IPS-20b (cell line): ENCODE results near the gene KRTAP5-9.

ENCODE experiments used
- H3K27ac ChIP-seq: one replicate; pipeline ENCODE4 v1.5.1; 2013; ENCODE audit warnings: low read length
- H3K27me3 ChIP-seq: 2 replicates; pipeline ENCODE4 v1.6.1; 2013; ENCODE audit warnings: mild to moderate bottlenecking, low read length, inconsistent platforms; ENCODE audit not compliant: insufficient read depth
- H3K36me3 ChIP-seq: 2 replicates; pipeline ENCODE4 v1.6.1; 2013; ENCODE audit warnings: low read depth, mild to moderate bottlenecking, inconsistent platforms, low read length, moderate library complexity; ENCODE audit not compliant: insufficient read depth
- H3K4me1 ChIP-seq: 2 replicates; pipeline ENCODE4 v1.6.1; 2013; ENCODE audit warnings: mild to moderate bottlenecking, control low read depth, inconsistent platforms, low read length, moderate library complexity; ENCODE audit not compliant: insufficient read depth
- H3K4me3 ChIP-seq: 2 replicates; pipeline ENCODE4 v1.5.1; 2013; ENCODE audit warnings: mild to moderate bottlenecking, low read length, inconsistent platforms
- H3K9ac ChIP-seq: 2 replicates; pipeline ENCODE4 v1.6.1; 2013; ENCODE audit warnings: low read depth, mild to moderate bottlenecking, inconsistent platforms, low read length, moderate library complexity
- H3K9me3 ChIP-seq: 2 replicates; pipeline ENCODE4 v1.6.1; 2013; ENCODE audit warnings: mild to moderate bottlenecking, low read depth, low read length, inconsistent platforms; ENCODE audit not compliant: insufficient read depth

Gene KRTAP5-9

GRCh38 chr11:71545405-71545966 is 2.7 kb upstream of the KRTAP5-9 start:
- Histone ChIP-seq H3K27ac (no peak overlapping the region), H3K36me3 (no peaks in the 10 kb centered on the region), H3K4me1 (peaks cover 7% of the 10 kb centered on the region; the same call in 1 of the 2 replicates), H3K9me3 (peaks cover 9% of the 10 kb centered on the region), H3K9ac (no peak overlapping the region), H3K4me3 (no peak overlapping the region), H3K27me3 (no peaks in the 10 kb centered on the region; the same call in 1 of the 2 replicates)

- Histone ChIP-seq H3K4me1 (peaks cover 7% of the 10 kb centered on the region; the same call in 1 of the 2 replicates), H3K27me3 (no peaks in the 10 kb centered on the region), H3K4me3 (no peak overlapping the region), H3K9me3 (no peaks in the 10 kb centered on the region), H3K9ac (no peak overlapping the region), H3K27ac (no peak overlapping the region), H3K36me3 (no peaks in the 10 kb centered on the region)
Observed at GRCh38 chr11:71548716-71549151, 514 bp downstream of the KRTAP5-9 start.

- H3K27me3 ChIP-seq: no peaks in the 10 kb centered on the region
- no peaks in the 10 kb centered on the region; the same call in 1 of the 2 replicates for H3K4me1 ChIP-seq
- H3K4me3 ChIP-seq: no peak overlapping the region
- no peaks in the 10 kb centered on the region for H3K36me3 ChIP-seq
- H3K9me3 ChIP-seq: no peaks in the 10 kb centered on the region
- H3K27ac ChIP-seq: no peak overlapping the region
- H3K9ac ChIP-seq: no peak overlapping the region
Observed at GRCh38 chr11:71551711-71552110, 3.5 kb downstream of the KRTAP5-9 start.

- no peaks in the 10 kb centered on the region for H3K27me3 ChIP-seq
- no peak overlapping the region for H3K4me3 ChIP-seq
- no peak overlapping the region for H3K9ac ChIP-seq
- no peak overlapping the region for H3K27ac ChIP-seq
- H3K4me1 ChIP-seq: no peaks in the 10 kb centered on the region; the same call in 1 of the 2 replicates
- H3K9me3 ChIP-seq: no peaks in the 10 kb centered on the region
- no peaks in the 10 kb centered on the region for H3K36me3 ChIP-seq
Observed at GRCh38 chr11:71554996-71555395, 6.8 kb downstream of the KRTAP5-9 start.

- H3K9me3 ChIP-seq: no peaks in the 10 kb centered on the region
- H3K4me3 ChIP-seq: no peak overlapping the region
- H3K27ac ChIP-seq: no peak overlapping the region
- no peaks in the 10 kb centered on the region for H3K36me3 ChIP-seq
- no peaks in the 10 kb centered on the region for H3K27me3 ChIP-seq
- no peak overlapping the region for H3K9ac ChIP-seq
- H3K4me1 ChIP-seq: no peaks in the 10 kb centered on the region; the same call in 1 of the 2 replicates
Observed at GRCh38 chr11:71555508-71555907, 7.3 kb downstream of the KRTAP5-9 start.

- Histone ChIP-seq H3K4me1 (no peaks in the 10 kb centered on the region), H3K36me3 (no peaks in the 10 kb centered on the region), H3K27ac (no peak overlapping the region), H3K9ac (no peak overlapping the region), H3K4me3 (no peak overlapping the region), H3K9me3 (no peaks in the 10 kb centered on the region), H3K27me3 (no peaks in the 10 kb centered on the region)
Observed at GRCh38 chr11:71556018-71556417, 7.8 kb downstream of the KRTAP5-9 start.

- Histone ChIP-seq H3K9ac (no peak overlapping the region), H3K9me3 (no peaks in the 10 kb centered on the region), H3K36me3 (no peaks in the 10 kb centered on the region), H3K27ac (no peak overlapping the region), H3K27me3 (no peaks in the 10 kb centered on the region), H3K4me3 (no peak overlapping the region), H3K4me1 (no peaks in the 10 kb centered on the region)
Observed at GRCh38 chr11:71557257-71557656, 9.0 kb downstream of the KRTAP5-9 start.

- Histone ChIP-seq H3K27ac (no peak overlapping the region), H3K4me1 (peaks cover 2% of the 10 kb centered on the region; the same call in 1 of the 2 replicates), H3K36me3 (no peaks in the 10 kb centered on the region), H3K4me3 (no peak overlapping the region), H3K27me3 (no peaks in the 10 kb centered on the region), H3K9ac (no peak overlapping the region), H3K9me3 (no peaks in the 10 kb centered on the region)
Observed at GRCh38 chr11:71558996-71559395, 10.8 kb downstream of the KRTAP5-9 start.

GRCh38 chr11:71562120-71562519 is 13.9 kb downstream of the KRTAP5-9 start:
- no peaks in the 10 kb centered on the region for H3K9me3 ChIP-seq
- no peak overlapping the region for H3K9ac ChIP-seq
- no peak overlapping the region for H3K27ac ChIP-seq
- no peaks in the 10 kb centered on the region for H3K27me3 ChIP-seq
- H3K4me1 ChIP-seq: peaks cover 3% of the 10 kb centered on the region; the same call in 1 of the 2 replicates
- no peaks in the 10 kb centered on the region for H3K36me3 ChIP-seq
- no peak overlapping the region for H3K4me3 ChIP-seq

- no peak overlapping the region for H3K27ac ChIP-seq
- H3K9me3 ChIP-seq: no peaks in the 10 kb centered on the region
- H3K4me1 ChIP-seq: peaks cover 3% of the 10 kb centered on the region; the same call in 1 of the 2 replicates
- H3K36me3 ChIP-seq: no peaks in the 10 kb centered on the region
- peaks cover 4% of the 10 kb centered on the region; the same call in 1 of the 2 replicates for H3K27me3 ChIP-seq
- H3K4me3 ChIP-seq: no peak overlapping the region
- no peak overlapping the region for H3K9ac ChIP-seq
Observed at GRCh38 chr11:71563406-71563805, 15.2 kb downstream of the KRTAP5-9 start.

GRCh38 chr11:71564430-71564829 is 16.2 kb downstream of the KRTAP5-9 start:
- Histone ChIP-seq H3K9me3 (no peaks in the 10 kb centered on the region), H3K9ac (no peak overlapping the region), H3K27ac (no peak overlapping the region), H3K4me1 (peaks cover 3% of the 10 kb centered on the region; the same call in 1 of the 2 replicates), H3K36me3 (no peaks in the 10 kb centered on the region), H3K4me3 (no peak overlapping the region), H3K27me3 (peaks cover 6% of the 10 kb centered on the region; the same call in 1 of the 2 replicates)

GRCh38 chr11:71565263-71565662 is 17.0 kb downstream of the KRTAP5-9 start, which contains the start of gene KRTAP5-10:
TSS of gene KRTAP5-10 (plus strand) at chr11:71565563. CDS start at chr11:71565588, 25 bp downstream.
- Histone ChIP-seq H3K27me3 (peaks cover 6% of the 10 kb centered on the region; the same call in 1 of the 2 replicates), H3K9me3 (no peaks in the 10 kb centered on the region), H3K4me1 (peaks cover 3% of the 10 kb centered on the region; the same call in 1 of the 2 replicates)

More at GRCh38 chr11:71565263-71565662, 17.0 kb downstream of the KRTAP5-9 start, which contains the start of gene KRTAP5-10:
- Histone ChIP-seq H3K9ac (no peak within 1 kb of the TSS), H3K27ac (no peak within 1 kb of the TSS), H3K36me3 (no peaks in the 10 kb centered on the region), H3K4me3 (no peak within 1 kb of the TSS)
